Mammary epithelial cell (primary cell): ENCODE measurements around the gene INPP5A.

Source experiments
- EZH2 ChIP-seq: IDR thresholded peaks from 2 replicates; pipeline ENCODE4 v1.6.1; 2012; ENCODE audit warnings: low read length, inconsistent platforms, borderline replicate concordance
- TF ChIP-seq, protein P1 (sequence below), 2 donors: IDR thresholded peaks in 1 of 2; conservative IDR thresholded peaks in 1 of 2; 2 replicates each; pipeline ENCODE4 v1.5.1; 2011 to 2012; ENCODE audit warnings: inconsistent platforms in 2 of 2, low read length in 2 of 2, mild to moderate bottlenecking in 2 of 2, control low read depth in 1 of 2, low read depth in 1 of 2; ENCODE audit not compliant: insufficient read depth in 1 of 2; ENCODE audit errors: extremely low read depth in 1 of 2

DNA sequence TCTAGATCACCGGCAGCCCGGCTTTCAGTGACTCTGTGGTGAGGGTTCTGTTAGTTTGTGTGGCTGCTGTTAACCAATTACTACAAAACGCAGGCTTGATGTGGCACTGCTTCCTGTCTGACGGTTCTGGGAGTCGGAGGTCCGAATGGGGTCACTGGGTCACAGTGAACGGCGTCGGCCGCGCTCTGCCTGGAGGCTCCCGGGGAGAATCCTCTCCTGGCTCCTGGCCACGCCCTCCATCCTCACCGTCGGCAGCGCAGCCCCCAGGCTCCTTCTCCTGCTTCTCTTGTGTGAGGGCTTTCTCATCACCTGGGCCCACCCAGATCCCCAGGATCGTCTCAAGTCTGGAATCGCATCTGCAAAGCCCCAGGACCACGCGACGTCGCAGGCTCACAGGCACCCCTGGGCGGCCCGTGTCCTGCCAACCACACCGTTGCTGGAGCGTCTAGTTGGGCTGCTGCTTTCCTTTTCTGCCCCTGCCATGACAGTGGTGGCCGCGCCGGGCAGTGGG lies 280.2 kb downstream of the INPP5A start:
- TF ChIP-seq, protein P1, sequence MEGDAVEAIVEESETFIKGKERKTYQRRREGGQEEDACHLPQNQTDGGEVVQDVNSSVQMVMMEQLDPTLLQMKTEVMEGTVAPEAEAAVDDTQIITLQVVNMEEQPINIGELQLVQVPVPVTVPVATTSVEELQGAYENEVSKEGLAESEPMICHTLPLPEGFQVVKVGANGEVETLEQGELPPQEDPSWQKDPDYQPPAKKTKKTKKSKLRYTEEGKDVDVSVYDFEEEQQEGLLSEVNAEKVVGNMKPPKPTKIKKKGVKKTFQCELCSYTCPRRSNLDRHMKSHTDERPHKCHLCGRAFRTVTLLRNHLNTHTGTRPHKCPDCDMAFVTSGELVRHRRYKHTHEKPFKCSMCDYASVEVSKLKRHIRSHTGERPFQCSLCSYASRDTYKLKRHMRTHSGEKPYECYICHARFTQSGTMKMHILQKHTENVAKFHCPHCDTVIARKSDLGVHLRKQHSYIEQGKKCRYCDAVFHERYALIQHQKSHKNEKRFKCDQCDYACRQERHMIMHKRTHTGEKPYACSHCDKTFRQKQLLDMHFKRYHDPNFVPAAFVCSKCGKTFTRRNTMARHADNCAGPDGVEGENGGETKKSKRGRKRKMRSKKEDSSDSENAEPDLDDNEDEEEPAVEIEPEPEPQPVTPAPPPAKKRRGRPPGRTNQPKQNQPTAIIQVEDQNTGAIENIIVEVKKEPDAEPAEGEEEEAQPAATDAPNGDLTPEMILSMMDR (conservative IDR thresholded peaks at IDR 0.05 in 1 of 2, IDR thresholded peaks at IDR 0.05 in 1 of 2; ENCODE audit: extremely low read depth in 1 of 2, insufficient read depth in 1 of 2, low read depth in 1 of 2, low read length in 2 of 2) = no peak
- no peak for TF ChIP-seq EZH2
